GM12878 (cell line): ENCODE measurements around the gene CD93. TPM values are rescaled to one million over a fixed set of nuclear protein-coding genes. Genes with fewer than 3 reads are reported as not detected.

ENCODE experiments used
- ATAC-seq: fragments of 200-7000 bp; cut with Tn5 transposase; 3 replicates; pipeline ENCODE4 v1.9.1; 2020; ENCODE audit warnings: mild to moderate bottlenecking, moderate library complexity
- BruUV-seq: library from RNA; stranded (reverse); fragments of 400-500 nt; replicated peaks from 2 replicates; lab custom pipeline; 2021; lab: Mats Ljungman, UMichigan
- CTCF ChIA-PET: fragments of 300-600 bp; sonication (Branson Sonifier 250); formaldehyde crosslinking; extraction: SDS; loops from one replicate; lab custom pipeline; 2021; ENCODE audit warnings: inconsistent platforms; lab: Yijun Ruan, JAX
- POLR2A ChIA-PET: fragments of 350-600 bp; formaldehyde crosslinking; extraction: SDS; loops from one replicate; lab custom pipeline; 2021; ENCODE audit warnings: inconsistent platforms; lab: Charles Lee
- RAD21 ChIA-PET: fragments of 300-600 bp; sonication (Branson Sonifier 250); formaldehyde crosslinking; loops from one replicate; lab custom pipeline; 2023; ENCODE audit warnings: antibody characterized with exemption; ENCODE audit not compliant: unreplicated experiment; lab: Charles Lee
- SMC1A ChIA-PET: fragments of 300-600 bp; sonication (Branson Sonifier 250); formaldehyde crosslinking; loops from one replicate; lab custom pipeline; 2023; ENCODE audit not compliant: unreplicated experiment, uncharacterized antibody; lab: Charles Lee
- DNase-seq: peaks from one replicate; pipeline ENCODE4 v3.0.0-alpha.2; 2011; ENCODE audit warnings: low read depth, low spot score
- FAIRE-seq: peaks from 3 replicates; lab custom pipeline; 2011; peaks lifted over from hg19 to GRCh38; lab: Jason Lieb, UNC
- H2AFZ ChIP-seq: 2 replicates; pipeline ENCODE4 v1.6.0; 2011; ENCODE audit warnings: low read depth, low read length, control low read depth; ENCODE audit not compliant: control insufficient read depth
- H3K27ac ChIP-seq: 2 replicates; pipeline ENCODE4 v1.5.1; 2011; ENCODE audit warnings: control low read depth; ENCODE audit not compliant: control insufficient read depth, insufficient read depth
- H3K27me3 ChIP-seq, 2 experiments: replicated peaks in 1 of 2; 2 replicates each; pipeline versions ENCODE4 v1.6.0 to v1.6.1; 2011; ENCODE audit warnings: low read length in 1 of 2; ENCODE audit not compliant: control insufficient read depth in 2 of 2, insufficient read depth in 2 of 2
- H3K36me3 ChIP-seq, 2 experiments: 2 replicates each; pipeline ENCODE4 v1.5.1; 2011; ENCODE audit warnings: low read length in 1 of 2; ENCODE audit not compliant: control insufficient read depth in 2 of 2, insufficient read depth in 2 of 2
- H3K4me1 ChIP-seq: 2 replicates; pipeline ENCODE4 v1.6.1; 2011; ENCODE audit warnings: mild to moderate bottlenecking, low read length, moderate library complexity, mixed read lengths; ENCODE audit not compliant: control insufficient read depth, insufficient read depth
- H3K4me2 ChIP-seq: 2 replicates; pipeline ENCODE4 v1.6.0; 2011; ENCODE audit warnings: control low read depth; ENCODE audit not compliant: control insufficient read depth, insufficient read depth
- H3K4me3 ChIP-seq: fragments of 200-600 bp; sonication (generic); 2 replicates; pipeline ENCODE4 v1.5.1; 2016
- H3K79me2 ChIP-seq: 2 replicates; pipeline ENCODE4 v1.6.0; 2011; ENCODE audit warnings: low read length; ENCODE audit not compliant: control insufficient read depth, insufficient read depth
- H3K9ac ChIP-seq: 2 replicates; pipeline ENCODE4 v1.8.0; 2011; ENCODE audit warnings: low read length, control low read depth, mixed read lengths; ENCODE audit not compliant: control insufficient read depth, insufficient read depth
- H3K9me3 ChIP-seq: replicated peaks from 3 replicates; pipeline ENCODE4 v1.5.1; 2011; ENCODE audit warnings: mild to moderate bottlenecking, low read length; ENCODE audit not compliant: control insufficient read depth, insufficient read depth
- H4K20me1 ChIP-seq: 2 replicates; pipeline ENCODE4 v1.6.0; 2011; ENCODE audit not compliant: control insufficient read depth, insufficient read depth
- BCL11A ChIP-seq: IDR thresholded peaks from 2 replicates; pipeline ENCODE4 v1.6.1; 2011; ENCODE audit warnings: low read depth, low read length
- HSF1 ChIP-seq: fragments of 150-350 bp; IDR thresholded peaks from 2 replicates; pipeline ENCODE4 v1.6.1; 2014; ENCODE audit warnings: mild to moderate bottlenecking, low read depth, low read length
- MAX ChIP-seq: IDR thresholded peaks from 2 replicates; pipeline ENCODE4 v1.6.1; 2012; ENCODE audit warnings: low read depth, low read length, improper control_type of control experiment
- PAX5 ChIP-seq: IDR thresholded peaks from 2 replicates; pipeline ENCODE4 v1.6.1; 2011; ENCODE audit warnings: low read depth, low read length, borderline replicate concordance
- ZNF384 ChIP-seq: IDR thresholded peaks from 2 replicates; pipeline ENCODE4 v1.6.1; 2012; ENCODE audit warnings: low read depth, mild to moderate bottlenecking, low read length, improper control_type of control experiment, borderline replicate concordance
- ZNF687 ChIP-seq: fragments of 450-650 bp; IDR thresholded peaks from 2 replicates; pipeline ENCODE4 v1.6.1; 2017; ENCODE audit warnings: mild to moderate bottlenecking, moderate library complexity
- WGBS: methylation state at CpG from one replicate; pipeline ENCODE4 v1.1.6; 2016; ENCODE audit warnings: low lambda C conversion rate; ENCODE audit not compliant: insufficient replicate concordance, insufficient coverage; ENCODE audit errors: missing lambda C conversion rate; 5-methylcytosine and 5-hydroxymethylcytosine counted together
- in situ Hi-C: fragments of 300-500 bp; cut with MboI; formaldehyde crosslinking; loops from 9 replicates; pipeline ENCODE4 v1.14.3; 2018; ENCODE audit warnings: mixed read lengths
- intact Hi-C: fragments of 100-400 bp; cut with micrococcal nuclease; formaldehyde crosslinking; loops from one replicate; pipeline ENCODE4 v1.14.2; 2022; ENCODE audit not compliant: unreplicated experiment
- polyA plus RNA-seq, 11 experiments: library from polyadenylated mRNA; depleted of rRNA in 4 of 11; unstranded in 6 of 11; stranded (reverse) in 5 of 11; fragments of >200 nt; fragmentation: Nextera tagmentation in 4 of 11; fragmentation: Illumina TruSeq in 1 of 11; extraction: Ambion mirVana in 4 of 11; extraction: Trizol in 1 of 11; gene quantifications; 1 replicate in 1 of 11; 2 replicates in 10 of 11; pipeline versions ENCODE4 v1.2.1 to v1.2.3, GENCODE V29; 2011 to 2016; ENCODE audit warnings: inconsistent platforms in 2 of 11, missing spikeins in 2 of 11, low read depth in 1 of 11
- total RNA-seq, 4 experiments: library from RNA; depleted of rRNA in 3 of 4; stranded (reverse); fragments of >200 nt in 3 of 4; fragmentation: Illumina TruSeq in 1 of 4; extraction: Trizol in 1 of 4; gene quantifications; 2 replicates each; pipeline versions ENCODE4 v1.2.1 to v1.2.3, GENCODE V29; 2013 to 2021

CD93 gene
- total and polyA plus RNA-seq, 10 of the 15 experiments (the other 5 are each of a cell fraction or from before 2014, with no cell fraction given), result 0.20 to 2.7 (median 0.92) TPM

GRCh38 chr20:23032750-23033078 is 53.4 kb downstream of the CD93 start:
- Histone ChIP-seq H3K27ac (no peak overlapping the region), H3K4me2 (no peak overlapping the region), H3K9ac (no peak overlapping the region), H3K9me3 (no peaks in the 10 kb centered on the region), H2AFZ (no peak overlapping the region), H3K79me2 (no peaks in the 10 kb centered on the region), H3K4me3 (no peak overlapping the region), H3K27me3 (peaks cover 0 to 2% of the 10 kb centered on the region in 2 experiments; a peak in 1 of 4 replicates), H3K4me1 (no peaks in the 10 kb centered on the region), H4K20me1 (no peaks in the 10 kb centered on the region), H3K36me3 (no peaks in the 10 kb centered on the region)
- POLR2A ChIA-PET, result no interaction called here
- CTCF ChIA-PET, result no interaction called here
- intact Hi-C loops (no loop called here), in situ Hi-C loops (no loop called here)
- WGBS, result 6% methylated on average over 5 of the region's 5 CpGs
- RAD21 ChIA-PET, result no interaction called here
- SMC1A ChIA-PET, result no interaction called here
- ATAC-seq, result no peak
- no TSS peak for BruUV-seq
- no peak for FAIRE-seq
- DNase-seq, result no peak
- TF ChIP-seq MAX (no peak), ZNF687 (no peak), PAX5 (no peak), BCL11A (no peak), HSF1 (no peak), ZNF384 (no peak)
